ENCODE results near the gene RBM8A. TPM values are rescaled to one million over a fixed set of nuclear protein-coding genes. Genes with fewer than 3 reads are reported as not detected.

RBM8A gene
- total and polyA plus RNA-seq, 3 donors from 2014 or later: 123 to 174 (median 158) TPM

- no peak overlapping the region for H3K4me3 ChIP-seq
- intact Hi-C loops (cut with DNase I; ENCODE audit: low total_unique reads): no loop called here
- H3K36me3 ChIP-seq (ENCODE audit: low read depth, missing control alignments): no peaks in the 10 kb centered on the region
- no peaks in the 10 kb centered on the region for H3K27me3 ChIP-seq
- peaks cover 26% of the 10 kb centered on the region for H3K4me1 ChIP-seq
- 85 to 86% methylated on average over 6 of the region's 6 CpGs for WGBS, 2 donors
- no peak for DNase-seq
- no peaks in the 10 kb centered on the region for H3K9me3 ChIP-seq
- H3K27ac ChIP-seq: no peak overlapping the region
- TF ChIP-seq CTCF (IDR thresholded peaks at IDR 0.05) (no peak), POLR2A (IDR thresholded peaks at IDR 0.05) (no peak)
Measured at GRCh38 chr1:145953861-145954260, 26.6 kb upstream of the RBM8A start.

- Histone ChIP-seq H3K9me3 (no peaks in the 10 kb centered on the region), H3K27ac (no peak overlapping the region), H3K4me1 (peaks cover 20% of the 10 kb centered on the region), H3K36me3 (ENCODE audit: low read depth, missing control alignments) (no peaks in the 10 kb centered on the region), H3K4me3 (no peak overlapping the region), H3K27me3 (no peaks in the 10 kb centered on the region)
- intact Hi-C loops (cut with DNase I; ENCODE audit: low total_unique reads): no loop called here
- no peak for TF ChIP-seq CTCF (IDR thresholded peaks at IDR 0.05)
- no peak for TF ChIP-seq POLR2A (IDR thresholded peaks at IDR 0.05)
- DNase-seq: no peak
- 95 to 100% methylated on average over 3 of the region's 3 CpGs for WGBS, 2 donors
Measured at GRCh38 chr1:145952903-145953302, 25.6 kb upstream of the RBM8A start.

GRCh38 chr1:145951526-145951925 lies 24.2 kb upstream of the RBM8A start:
- Histone ChIP-seq H3K4me3 (no peak overlapping the region), H3K27ac (no peak overlapping the region), H3K36me3 (ENCODE audit: low read depth, missing control alignments) (no peaks in the 10 kb centered on the region), H3K9me3 (no peaks in the 10 kb centered on the region), H3K4me1 (peaks cover 16% of the 10 kb centered on the region), H3K27me3 (no peaks in the 10 kb centered on the region)
- 71 to 79% methylated on average over 1 of the region's 1 CpG for WGBS, 2 donors
- DNase-seq: no peak
- intact Hi-C loops (cut with DNase I; ENCODE audit: low total_unique reads): no loop called here
- no peak for TF ChIP-seq POLR2A (IDR thresholded peaks at IDR 0.05)
- no peak for TF ChIP-seq CTCF (IDR thresholded peaks at IDR 0.05)

GRCh38 chr1:145949219-145949618 lies 21.9 kb upstream of the RBM8A start:
- Histone ChIP-seq H3K27me3 (no peaks in the 10 kb centered on the region), H3K9me3 (no peaks in the 10 kb centered on the region), H3K4me1 (no peaks in the 10 kb centered on the region), H3K4me3 (no peak overlapping the region), H3K36me3 (ENCODE audit: low read depth, missing control alignments) (no peaks in the 10 kb centered on the region), H3K27ac (no peak overlapping the region)
- 61 to 82% methylated on average over 4 of the region's 4 CpGs for WGBS, 2 donors
- intact Hi-C loops (cut with DNase I; ENCODE audit: low total_unique reads): no loop called here
- DNase-seq: no peak
- no peak for TF ChIP-seq CTCF (IDR thresholded peaks at IDR 0.05)

GRCh38 chr1:145947551-145947950 lies 20.3 kb upstream of the RBM8A start:
- intact Hi-C loops (cut with DNase I; ENCODE audit: low total_unique reads): no loop called here
- no peaks in the 10 kb centered on the region for H3K36me3 ChIP-seq (ENCODE audit: low read depth, missing control alignments)
- 73 to 86% methylated on average over 4 of the region's 4 CpGs for WGBS, 2 donors
- H3K4me1 ChIP-seq: no peaks in the 10 kb centered on the region
- H3K27me3 ChIP-seq: no peaks in the 10 kb centered on the region
- H3K27ac ChIP-seq: no peak overlapping the region
- no peak for DNase-seq
- no peak overlapping the region for H3K4me3 ChIP-seq
- H3K9me3 ChIP-seq: no peaks in the 10 kb centered on the region
- TF ChIP-seq POLR2A (IDR thresholded peaks at IDR 0.05) (no peak), CTCF (IDR thresholded peaks at IDR 0.05) (no peak)
